ENCODE measurements around the gene FCER2.

FCER2 gene

DNA sequence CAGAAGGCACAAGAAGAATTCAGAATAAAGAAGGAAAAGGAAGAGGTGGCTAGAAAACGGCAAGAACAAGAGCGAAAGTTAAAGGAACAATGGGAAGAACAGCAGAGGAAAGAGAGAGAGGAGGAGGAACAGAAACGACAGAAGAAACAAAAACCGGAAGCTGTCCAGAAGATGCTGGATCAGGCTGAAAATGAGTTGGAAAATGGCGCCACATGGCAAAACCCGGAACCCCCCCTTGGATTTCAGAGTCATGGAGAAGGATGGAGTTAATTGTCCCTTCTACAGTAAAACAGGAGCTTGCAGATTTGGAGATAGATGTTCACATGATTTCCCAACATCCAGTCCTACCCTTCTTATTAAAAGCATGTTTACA is 38.7 kb upstream of the FCER2 start:
- no peaks in the 10 kb centered on the region for H3K36me3 ChIP-seq
- no peak overlapping the region for H3K27ac ChIP-seq
- H3K9me3 ChIP-seq: no peaks in the 10 kb centered on the region
- H3K4me1 ChIP-seq (ENCODE audit: control insufficient read depth in 1 of 2, insufficient read depth in 1 of 2, low read depth in 1 of 2, low read length in 1 of 2): peaks cover 0 to 4% of the 10 kb centered on the region in 2 experiments
- TF ChIP-seq, protein P1, sequence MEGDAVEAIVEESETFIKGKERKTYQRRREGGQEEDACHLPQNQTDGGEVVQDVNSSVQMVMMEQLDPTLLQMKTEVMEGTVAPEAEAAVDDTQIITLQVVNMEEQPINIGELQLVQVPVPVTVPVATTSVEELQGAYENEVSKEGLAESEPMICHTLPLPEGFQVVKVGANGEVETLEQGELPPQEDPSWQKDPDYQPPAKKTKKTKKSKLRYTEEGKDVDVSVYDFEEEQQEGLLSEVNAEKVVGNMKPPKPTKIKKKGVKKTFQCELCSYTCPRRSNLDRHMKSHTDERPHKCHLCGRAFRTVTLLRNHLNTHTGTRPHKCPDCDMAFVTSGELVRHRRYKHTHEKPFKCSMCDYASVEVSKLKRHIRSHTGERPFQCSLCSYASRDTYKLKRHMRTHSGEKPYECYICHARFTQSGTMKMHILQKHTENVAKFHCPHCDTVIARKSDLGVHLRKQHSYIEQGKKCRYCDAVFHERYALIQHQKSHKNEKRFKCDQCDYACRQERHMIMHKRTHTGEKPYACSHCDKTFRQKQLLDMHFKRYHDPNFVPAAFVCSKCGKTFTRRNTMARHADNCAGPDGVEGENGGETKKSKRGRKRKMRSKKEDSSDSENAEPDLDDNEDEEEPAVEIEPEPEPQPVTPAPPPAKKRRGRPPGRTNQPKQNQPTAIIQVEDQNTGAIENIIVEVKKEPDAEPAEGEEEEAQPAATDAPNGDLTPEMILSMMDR (IDR thresholded peaks at IDR 0.05): no peak
- H3K4me3 ChIP-seq (ENCODE audit: low read depth in 1 of 2, low read length in 1 of 2): no peak overlapping the region
- no peaks in the 10 kb centered on the region for H3K27me3 ChIP-seq

DNA sequence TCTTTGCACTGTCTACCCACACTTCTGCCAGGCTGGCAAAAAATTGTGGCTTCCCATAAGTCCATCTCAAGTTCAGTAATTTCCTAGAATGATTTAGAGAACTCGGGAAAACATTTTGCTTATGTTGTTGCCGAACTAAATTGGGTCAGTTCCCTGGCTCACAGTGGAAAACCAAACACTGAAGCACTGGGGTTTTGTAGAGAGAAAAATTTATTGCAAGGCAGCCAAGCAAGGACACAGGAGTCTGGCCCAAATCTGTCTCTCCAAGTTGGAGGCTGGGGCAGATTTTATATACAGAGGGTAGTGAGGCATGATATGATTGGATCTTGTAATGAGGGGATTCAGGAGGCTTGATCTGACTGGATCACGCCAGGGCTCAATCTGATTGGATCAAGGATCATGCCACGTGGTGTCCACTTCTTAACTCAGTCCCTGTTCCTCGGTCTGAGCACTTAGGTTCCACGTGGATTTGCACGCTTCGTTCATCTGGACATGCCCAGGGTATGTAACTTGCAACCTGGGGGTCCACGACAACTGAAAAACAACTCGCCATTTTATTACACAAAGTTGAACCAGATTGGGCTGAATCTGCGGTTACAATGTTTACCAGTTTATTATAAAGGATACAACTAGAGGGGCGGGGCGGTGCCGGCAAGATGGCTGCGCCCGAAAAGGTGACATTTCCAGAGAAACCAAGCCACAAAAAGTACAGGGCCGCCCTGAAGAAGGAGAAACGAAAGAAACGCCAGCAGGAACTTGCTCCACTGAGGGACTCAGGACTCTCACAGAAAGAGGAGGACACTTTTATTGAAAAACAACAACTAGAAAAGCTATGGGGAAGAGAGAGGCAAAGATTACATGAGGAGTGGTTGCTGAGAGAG is 38.1 kb upstream of the FCER2 start:
- TF ChIP-seq, protein P1 (IDR thresholded peaks at IDR 0.05): no peak
- peaks cover 0 to 4% of the 10 kb centered on the region in 2 experiments for H3K4me1 ChIP-seq (ENCODE audit: control insufficient read depth in 1 of 2, insufficient read depth in 1 of 2, low read depth in 1 of 2, low read length in 1 of 2)
- no peak overlapping the region for H3K4me3 ChIP-seq (ENCODE audit: low read depth in 1 of 2, low read length in 1 of 2)
- no peaks in the 10 kb centered on the region for H3K36me3 ChIP-seq
- no peak overlapping the region for H3K27ac ChIP-seq
- H3K9me3 ChIP-seq: no peaks in the 10 kb centered on the region
- H3K27me3 ChIP-seq: no peaks in the 10 kb centered on the region

DNA sequence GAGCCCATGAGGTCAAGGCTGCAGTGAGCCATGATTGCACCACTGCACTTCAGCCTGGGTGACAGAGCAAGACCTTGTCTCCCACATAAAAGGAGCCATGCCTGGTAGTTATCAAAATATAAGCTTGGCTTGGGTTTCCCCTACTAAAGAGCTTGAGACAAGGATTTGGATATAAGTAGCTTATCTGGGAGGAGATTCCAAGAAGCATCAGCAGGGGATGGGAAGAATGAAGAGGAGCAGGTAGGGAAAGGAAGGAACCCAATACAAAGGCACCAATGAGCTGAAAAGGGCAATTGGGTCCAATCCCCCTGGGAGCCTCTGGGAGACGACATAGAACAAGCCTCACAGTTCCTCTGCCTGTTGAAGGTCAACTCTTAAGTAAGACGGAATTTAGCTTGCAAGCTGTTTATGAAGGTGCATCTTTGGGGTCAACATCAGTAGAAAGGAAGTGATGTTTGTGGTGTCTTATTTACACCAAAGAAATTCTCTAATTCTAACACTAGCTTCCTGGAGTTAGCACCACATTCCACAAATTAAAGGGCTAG is 37.4 kb upstream of the FCER2 start:
- Histone ChIP-seq H3K27me3 (no peaks in the 10 kb centered on the region), H3K4me3 (ENCODE audit: low read depth in 1 of 2, low read length in 1 of 2) (no peak overlapping the region), H3K27ac (no peak overlapping the region), H3K9me3 (no peaks in the 10 kb centered on the region), H3K4me1 (ENCODE audit: control insufficient read depth in 1 of 2, insufficient read depth in 1 of 2, low read depth in 1 of 2, low read length in 1 of 2) (peaks cover 3 to 9% of the 10 kb centered on the region in 2 experiments), H3K36me3 (no peaks in the 10 kb centered on the region)
- TF ChIP-seq, protein P1 (IDR thresholded peaks at IDR 0.05): no peak

DNA sequence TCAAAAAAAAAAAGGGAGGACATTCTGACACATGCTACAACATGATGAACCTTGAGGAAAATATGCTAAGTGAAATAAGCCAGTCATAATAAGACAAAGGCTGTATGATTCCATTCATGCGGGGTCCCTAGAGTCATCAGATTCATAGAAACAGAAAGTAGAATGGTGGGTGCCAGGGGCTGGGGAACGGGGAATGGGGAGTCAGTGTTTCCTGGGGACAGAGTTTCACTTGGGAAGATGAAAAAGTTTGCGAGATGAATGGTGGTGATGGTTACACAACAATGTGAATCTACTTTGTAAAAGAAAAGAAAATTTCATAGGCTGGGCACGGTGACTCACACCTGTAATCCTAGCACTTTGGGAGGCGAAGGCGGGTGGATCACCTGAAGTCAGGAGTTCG is 36.1 kb upstream of the FCER2 start:
- Histone ChIP-seq H3K4me1 (ENCODE audit: control insufficient read depth in 1 of 2, insufficient read depth in 1 of 2, low read depth in 1 of 2, low read length in 1 of 2) (peaks cover 8 to 16% of the 10 kb centered on the region in 2 experiments), H3K36me3 (no peaks in the 10 kb centered on the region), H3K4me3 (ENCODE audit: low read depth in 1 of 2, low read length in 1 of 2) (no peak overlapping the region), H3K9me3 (no peaks in the 10 kb centered on the region), H3K27me3 (no peaks in the 10 kb centered on the region), H3K27ac (no peak overlapping the region)
- TF ChIP-seq, protein P1 (IDR thresholded peaks at IDR 0.05): no peak

DNA sequence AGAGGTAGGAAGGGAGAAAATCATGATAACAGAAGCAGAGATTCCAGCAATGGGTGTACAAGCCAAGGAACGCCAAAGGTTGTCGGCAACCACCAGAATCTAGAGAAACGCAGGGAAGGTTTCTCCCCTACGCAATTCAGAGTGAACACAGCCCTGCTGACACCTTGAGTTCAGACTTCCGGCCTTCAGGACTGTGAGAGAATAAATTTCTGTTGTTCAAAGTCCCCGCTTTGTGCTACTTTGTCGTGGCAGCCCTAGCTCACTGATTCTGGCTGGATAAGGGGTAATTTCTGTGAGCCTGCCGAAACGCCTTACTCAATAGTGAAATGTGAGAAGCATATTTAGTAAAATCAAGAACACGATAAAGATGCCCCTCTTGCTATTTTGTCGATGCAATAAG is 35.3 kb upstream of the FCER2 start:
- TF ChIP-seq, protein P1 (IDR thresholded peaks at IDR 0.05): no peak
- Histone ChIP-seq H3K4me3 (ENCODE audit: low read depth in 1 of 2, low read length in 1 of 2) (no peak overlapping the region), H3K36me3 (no peaks in the 10 kb centered on the region), H3K4me1 (ENCODE audit: control insufficient read depth in 1 of 2, insufficient read depth in 1 of 2, low read depth in 1 of 2, low read length in 1 of 2) (peaks cover 8 to 16% of the 10 kb centered on the region in 2 experiments), H3K27ac (no peak overlapping the region), H3K9me3 (no peaks in the 10 kb centered on the region), H3K27me3 (no peaks in the 10 kb centered on the region)
